SK-MEL-5 (cell line): ENCODE data around the gene SERPINA4. TPM values are rescaled to one million over a fixed set of nuclear protein-coding genes. Genes with fewer than 3 reads are reported as not detected.

Source experiments
- DNase-seq: peaks from one replicate; pipeline ENCODE4 v3.0.0-alpha.2; 2016; ENCODE audit warnings: low read depth, low spot score
- in situ Hi-C: cut with HindIII; loops from 2 replicates; pipeline ENCODE4 v1.10.0; 2016; ENCODE audit warnings: low sequenced_read_pairs, high pct_unique_total_duplicates, low pct_unique_long_range_greater_than_20kb
- polyA plus RNA-seq, 2 experiments: library from polyadenylated mRNA; depleted of rRNA; stranded (reverse); fragments of >200 nt; gene quantifications; 2 replicates each; pipeline ENCODE4 v1.2.3, GENCODE V29; 2015
- total RNA-seq: library from RNA; depleted of rRNA; stranded (reverse); fragments of >200 nt; shearing (Covaris generic); gene quantifications from 2 replicates; pipeline ENCODE4 v1.2.3, GENCODE V29; 2014; rRNA removed

The SERPINA4 gene
- total RNA-seq: not detected in 2 replicates
- not detected in 2 replicates for polyA plus RNA-seq (2015; cell fraction: cytosol; rRNA removed)
- not detected in 2 replicates for polyA plus RNA-seq (2015; cell fraction: nucleus; rRNA removed)

- in situ Hi-C loops: no loop called here
- no peak for DNase-seq
These were observed at the start of gene SERPINA4 for GRCh38 chr14:94560751-94561655. SERPINA4 (plus strand) TSS chr14:94561442; CDS start chr14:94563483, 2,041 bp downstream.

GRCh38 chr14:94514351-94514750 lies 46.9 kb upstream of the SERPINA4 start:
- DNase-seq: no peak
- in situ Hi-C loops: no loop called here

GRCh38 chr14:94515426-94515825 lies 45.8 kb upstream of the SERPINA4 start:
- DNase-seq: no peak
- in situ Hi-C loops: no loop called here

GRCh38 chr14:94515856-94516255 lies 45.4 kb upstream of the SERPINA4 start:
- in situ Hi-C loops: no loop called here
- DNase-seq: no peak

- in situ Hi-C loops: no loop called here
- no peak for DNase-seq
These were observed 44.0 kb upstream of the SERPINA4 start for GRCh38 chr14:94517248-94517640.

GRCh38 chr14:94517641-94518257 lies 43.5 kb upstream of the SERPINA4 start:
- in situ Hi-C loops: no loop called here
- DNase-seq: peak; percentile 74

- in situ Hi-C loops: no loop called here
- DNase-seq: no peak
These were observed 39.7 kb upstream of the SERPINA4 start for GRCh38 chr14:94521375-94522114.

GRCh38 chr14:94522115-94522724 lies 39.0 kb upstream of the SERPINA4 start:
- DNase-seq: no peak
- in situ Hi-C loops: no loop called here

GRCh38 chr14:94523265-94523664 lies 38.0 kb upstream of the SERPINA4 start:
- in situ Hi-C loops: no loop called here

GRCh38 chr14:94524093-94524492 lies 37.1 kb upstream of the SERPINA4 start:
- no peak for DNase-seq
- in situ Hi-C loops: no loop called here

More at GRCh38 chr14:94523265-94523664, 38.0 kb upstream of the SERPINA4 start:
- no peak for DNase-seq

GRCh38 chr14:94531187-94531586 lies 30.1 kb upstream of the SERPINA4 start:
- no peak for DNase-seq
- in situ Hi-C loops: no loop called here

- no peak for DNase-seq
- in situ Hi-C loops: no loop called here
These were observed 28.8 kb upstream of the SERPINA4 start for GRCh38 chr14:94532447-94532846.

GRCh38 chr14:94535506-94535905 lies 25.7 kb upstream of the SERPINA4 start:
- no peak for DNase-seq
- in situ Hi-C loops: no loop called here

- in situ Hi-C loops: no loop called here
- DNase-seq: peak; percentile 84
These were observed 24.4 kb upstream of the SERPINA4 start for GRCh38 chr14:94536836-94537235.

- DNase-seq: no peak
- in situ Hi-C loops: no loop called here
These were observed 23.0 kb upstream of the SERPINA4 start for GRCh38 chr14:94538070-94538740.

- DNase-seq: no peak
- in situ Hi-C loops: no loop called here
These were observed 22.1 kb upstream of the SERPINA4 start for GRCh38 chr14:94539181-94539580.
